Heart left ventricle (tissue), 16 donors: ENCODE results near the gene TRMT44. TPM values are rescaled to one million over a fixed set of nuclear protein-coding genes. Genes with fewer than 3 reads are reported as not detected.

Experiments
- ATAC-seq, 4 donors: fragments of 200-7000 bp; cut with Tn5 transposase; one replicate each; pipeline ENCODE4 v1.9.1; 2020 to 2022; ENCODE audit warnings: moderate library complexity in 4 of 4, mild to moderate bottlenecking in 3 of 4, moderate number of reproducible peaks in 1 of 4
- DNase-seq, 5 donors: peaks; one replicate each; pipeline ENCODE4 v3.0.0-alpha.2; 2020
- H3K27ac ChIP-seq, 12 donors: fragments of 200-600 bp; sonication (generic) in 4 of 12; one replicate each; pipeline versions ENCODE4 v1.5.0 to v1.8.0; 2016 to 2022; ENCODE audit warnings: mild to moderate bottlenecking in 2 of 12
- H3K27me3 ChIP-seq, 9 donors: fragments of 200-600 bp; sonication (generic) in 2 of 9; one replicate each; pipeline versions ENCODE4 v1.5.1 to v1.8.0; 2016 to 2022; ENCODE audit warnings: mild to moderate bottlenecking in 3 of 9
- H3K36me3 ChIP-seq, 9 donors: fragments of 200-600 bp; sonication (generic) in 2 of 9; one replicate each; pipeline versions ENCODE4 v1.5.0 to v1.8.0; 2018 to 2022; ENCODE audit warnings: mild to moderate bottlenecking in 2 of 9
- H3K4me1 ChIP-seq, 12 donors: fragments of 200-600 bp; sonication (generic) in 4 of 12; one replicate each; pipeline versions ENCODE4 v1.5.0 to v1.8.0; 2016 to 2022; ENCODE audit warnings: mild to moderate bottlenecking in 3 of 12
- H3K4me3 ChIP-seq, 12 donors: fragments of 200-600 bp; sonication (generic) in 4 of 12; one replicate each; pipeline versions ENCODE4 v1.5.0 to v1.8.0; 2017 to 2022; ENCODE audit warnings: mild to moderate bottlenecking in 9 of 12, moderate library complexity in 4 of 12
- H3K9me3 ChIP-seq, 12 donors: fragments of 200-600 bp; sonication (generic) in 4 of 12; one replicate each; pipeline versions ENCODE4 v1.5.0 to v1.8.0; 2016 to 2022; ENCODE audit warnings: mild to moderate bottlenecking in 1 of 12
- POLR2A ChIP-seq, 2 donors: fragments of 450-650 bp; IDR thresholded peaks; one replicate each; pipeline ENCODE4 v1.6.1; 2017; ENCODE audit warnings: antibody characterized with exemption in 2 of 2, mild to moderate bottlenecking in 2 of 2, moderate library complexity in 2 of 2
- WGBS, 4 donors: extraction: QIAGEN DNeasy Blood & Tissue Kit in 2 of 4; methylation state at CpG; one replicate each; pipeline versions ENCODE4 v1.1.5 to v1.1.7; 2013 to 2018; 5-methylcytosine and 5-hydroxymethylcytosine counted together
- intact Hi-C, 10 donors: fragments of 100-400 bp; cut with DNase I; formaldehyde crosslinking; loops; one replicate each; pipeline versions ENCODE4 v1.11.1 to v1.14.2; 2022
- polyA plus RNA-seq, 2 donors: library from polyadenylated mRNA; stranded (reverse); fragments of 200-250 nt; gene quantifications; one replicate each; pipeline ENCODE4 v1.2.3, GENCODE V29; 2013
- total RNA-seq, 9 donors: library from RNA; depleted of rRNA in 2 of 9; stranded (reverse); fragments of >200 nt in 2 of 9; fragmentation: NEBNext Ultra II Directional in 3 of 9; extraction: Animal tissue kit (Norgen Biotek cat#: 25700) in 3 of 9; gene quantifications; one replicate each; pipeline versions ENCODE4 v1.1.0 to v1.2.4, GENCODE V29; 2016 to 2023
- TF ChIP-seq, protein P1 (sequence below), 12 donors: fragments of 200-600 bp; sonication (generic) in 4 of 12; IDR thresholded peaks; one replicate each; pipeline versions ENCODE4 v1.5.0 to v1.8.0; 2018 to 2022; ENCODE audit warnings: antibody characterized with exemption in 12 of 12, mild to moderate bottlenecking in 5 of 12
- donor health status: ischemic (EF 13 %, LVEDD 7.1; RV severe dilation, severe dysfunction).
- donor health status: healthy with polysubstance abuse.
- donor health status: DM: no; HTN: yes; CAD: no.
- donor health status: DM: no; HTN: no; CAD: no.
- donor health status: ischemic (EF 25% LVEDD 6.9; RV normal size, moderate dysfunction).
- donor health status: ischemic (EF 25% LVEDD 5.7; RV mildly dilated, moderate dysfunction).
- donor health status: healthy.
- donor health status: DM: yes; HTN: yes; CAD: no.
- donor health status: ischemic (EF 35%, LVEDD 5.7; RV mildly dilated, moderate dysfunction).
- donor health status: nonischemic (EF 11% LVEDD 7.7; RV severe dilation, severe dysfunction).
- donor health status: DM: yes; HTN: yes; CAD: no.
- donor health status: PGD.
- donor health status: ischemic (EF 29% LVEDD 5.4; RV normal size, mild dysfunction).
- donor health status: nonischemic (EF 23%, LVEDD 6.1; RV moderate dilation, normal function).

TRMT44 gene
- total and polyA plus RNA-seq, 11 donors = 6.1 to 11.7 (median 8.3) TPM

DNA sequence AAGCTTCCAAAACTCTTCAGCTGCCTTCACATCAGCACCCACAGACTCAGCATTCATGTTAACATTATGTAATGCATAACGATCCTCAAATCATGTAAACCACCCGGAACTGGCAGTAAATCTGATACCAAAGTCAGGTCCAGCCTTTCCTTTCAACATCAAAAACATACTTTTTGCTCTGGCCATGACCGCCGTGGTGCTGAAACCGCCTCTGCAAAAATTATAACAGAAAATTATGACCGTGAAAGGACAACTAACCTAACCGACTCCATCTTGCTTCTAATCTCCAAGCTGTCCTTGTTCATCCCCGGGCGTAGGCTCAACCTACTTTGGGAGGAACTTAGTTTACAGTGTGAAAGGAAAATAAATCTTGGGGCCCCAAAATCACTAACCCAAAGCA lies 51.6 kb downstream of the TRMT44 start:
- Histone ChIP-seq H3K36me3 (no peaks in the 10 kb centered on the region), H3K4me1 (no peaks in the 10 kb centered on the region), H3K27ac (no peak overlapping the region), H3K4me3 (no peak overlapping the region), H3K9me3 (no peaks in the 10 kb centered on the region), H3K27me3 (no peaks in the 10 kb centered on the region)
- intact Hi-C loops = no loop called here
- 88 to 91% (median 89%) methylated on average over 9 of the region's 9 CpGs for WGBS, 4 donors
- TF ChIP-seq, protein P1, sequence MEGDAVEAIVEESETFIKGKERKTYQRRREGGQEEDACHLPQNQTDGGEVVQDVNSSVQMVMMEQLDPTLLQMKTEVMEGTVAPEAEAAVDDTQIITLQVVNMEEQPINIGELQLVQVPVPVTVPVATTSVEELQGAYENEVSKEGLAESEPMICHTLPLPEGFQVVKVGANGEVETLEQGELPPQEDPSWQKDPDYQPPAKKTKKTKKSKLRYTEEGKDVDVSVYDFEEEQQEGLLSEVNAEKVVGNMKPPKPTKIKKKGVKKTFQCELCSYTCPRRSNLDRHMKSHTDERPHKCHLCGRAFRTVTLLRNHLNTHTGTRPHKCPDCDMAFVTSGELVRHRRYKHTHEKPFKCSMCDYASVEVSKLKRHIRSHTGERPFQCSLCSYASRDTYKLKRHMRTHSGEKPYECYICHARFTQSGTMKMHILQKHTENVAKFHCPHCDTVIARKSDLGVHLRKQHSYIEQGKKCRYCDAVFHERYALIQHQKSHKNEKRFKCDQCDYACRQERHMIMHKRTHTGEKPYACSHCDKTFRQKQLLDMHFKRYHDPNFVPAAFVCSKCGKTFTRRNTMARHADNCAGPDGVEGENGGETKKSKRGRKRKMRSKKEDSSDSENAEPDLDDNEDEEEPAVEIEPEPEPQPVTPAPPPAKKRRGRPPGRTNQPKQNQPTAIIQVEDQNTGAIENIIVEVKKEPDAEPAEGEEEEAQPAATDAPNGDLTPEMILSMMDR (IDR thresholded peaks at IDR 0.05) = no peak
- no peak for TF ChIP-seq POLR2A (IDR thresholded peaks at IDR 0.05)
- ATAC-seq (no peak), DNase-seq (no peak)

DNA sequence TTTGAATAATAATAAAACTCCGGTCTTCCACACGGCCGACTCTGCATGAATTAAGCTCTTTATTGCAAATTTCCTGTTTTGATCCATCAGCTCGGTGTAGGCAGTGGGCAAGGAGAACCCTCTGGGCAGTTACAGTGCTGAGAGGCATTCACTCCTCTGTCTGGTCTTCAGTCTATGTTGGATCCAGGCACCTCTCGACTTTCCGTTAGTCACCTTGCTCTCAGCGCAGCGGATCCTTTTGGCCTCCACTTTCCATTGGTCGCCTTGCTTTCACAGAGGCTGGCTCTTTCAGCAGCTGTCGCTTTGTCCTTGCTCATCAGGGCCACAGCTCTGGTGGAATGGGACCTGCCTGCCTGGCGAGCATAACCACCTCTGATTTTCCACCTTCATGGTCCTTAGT lies 52.9 kb downstream of the TRMT44 start:
- 85 to 90% (median 88%) methylated on average over 11 of the region's 11 CpGs for WGBS, 4 donors
- Histone ChIP-seq H3K4me1 (no peaks in the 10 kb centered on the region), H3K27ac (no peak overlapping the region), H3K4me3 (no peak overlapping the region), H3K9me3 (no peaks in the 10 kb centered on the region), H3K27me3 (no peaks in the 10 kb centered on the region), H3K36me3 (no peaks in the 10 kb centered on the region)
- intact Hi-C loops = no loop called here
- no peak for ATAC-seq
- TF ChIP-seq, protein P1 (IDR thresholded peaks at IDR 0.05) = no peak
- no peak for TF ChIP-seq POLR2A (IDR thresholded peaks at IDR 0.05)
- no peak for DNase-seq

- intact Hi-C loops = no loop called here
- Histone ChIP-seq H3K27me3 (no peaks in the 10 kb centered on the region), H3K4me1 (no peaks in the 10 kb centered on the region), H3K9me3 (no peaks in the 10 kb centered on the region), H3K4me3 (no peak overlapping the region), H3K36me3 (no peaks in the 10 kb centered on the region), H3K27ac (no peak overlapping the region)
- ATAC-seq (no peak), DNase-seq (no peak)
- WGBS, 4 donors = 77 to 90% (median 88%) methylated on average over 3 of the region's 3 CpGs
- TF ChIP-seq POLR2A (IDR thresholded peaks at IDR 0.05) = no peak
- TF ChIP-seq, protein P1 (IDR thresholded peaks at IDR 0.05) = no peak
These were observed 53.6 kb downstream of the TRMT44 start for GRCh38 chr4:8494218-8494617.

GRCh38 chr4:8494983-8495548 lies 54.5 kb downstream of the TRMT44 start:
- no peak overlapping the region for H3K27ac ChIP-seq
- DNase-seq = peak in 1 of 5 donors; percentile 5
- H3K4me3 ChIP-seq = no peak overlapping the region
- TF ChIP-seq, protein P1 (IDR thresholded peaks at IDR 0.05) = no peak
- ATAC-seq = no peak
- no peaks in the 10 kb centered on the region for H3K9me3 ChIP-seq
- H3K4me1 ChIP-seq = no peaks in the 10 kb centered on the region
- H3K36me3 ChIP-seq = no peaks in the 10 kb centered on the region
- H3K27me3 ChIP-seq = no peaks in the 10 kb centered on the region
- intact Hi-C loops = no loop called here
- WGBS, 4 donors = 85 to 91% (median 88%) methylated on average over 5 of the region's 5 CpGs
